GM21526 (cell line): ENCODE results near the gene PSMD3.
"Not testable (repeated sequence)": the region's sequence is repeated elsewhere in the genome, so short reads cannot be mapped to it uniquely, and the experiment has no call there.

Experiments
- ATAC-seq: cut with Tn5 transposase; IDR thresholded peaks from one replicate; pipeline ENCODE4 v1.9.1; 2021; ENCODE audit warnings: moderate library complexity; ENCODE audit not compliant: unreplicated experiment, low FRiP score

Gene PSMD3

DNA sequence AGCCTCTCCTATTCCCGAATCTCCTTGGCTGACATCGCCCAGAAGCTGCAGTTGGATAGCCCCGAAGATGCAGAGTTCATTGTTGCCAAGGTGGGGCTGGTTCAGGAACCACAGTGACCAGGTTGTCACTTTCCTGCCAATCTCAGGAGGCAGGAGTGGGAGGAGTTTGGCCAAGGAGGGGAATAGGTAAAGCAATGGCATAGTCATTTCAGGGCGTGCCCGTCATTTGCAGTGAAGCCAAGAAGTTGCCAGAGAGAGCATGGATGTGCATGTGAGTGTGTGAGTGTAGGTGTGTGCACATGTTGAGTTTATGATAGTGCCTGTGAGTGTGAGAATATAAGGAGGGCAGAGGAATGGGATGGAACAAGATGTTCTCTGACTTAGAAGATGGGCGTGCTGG is 14.8 kb downstream of the PSMD3 start:
- ATAC-seq = no peak

DNA sequence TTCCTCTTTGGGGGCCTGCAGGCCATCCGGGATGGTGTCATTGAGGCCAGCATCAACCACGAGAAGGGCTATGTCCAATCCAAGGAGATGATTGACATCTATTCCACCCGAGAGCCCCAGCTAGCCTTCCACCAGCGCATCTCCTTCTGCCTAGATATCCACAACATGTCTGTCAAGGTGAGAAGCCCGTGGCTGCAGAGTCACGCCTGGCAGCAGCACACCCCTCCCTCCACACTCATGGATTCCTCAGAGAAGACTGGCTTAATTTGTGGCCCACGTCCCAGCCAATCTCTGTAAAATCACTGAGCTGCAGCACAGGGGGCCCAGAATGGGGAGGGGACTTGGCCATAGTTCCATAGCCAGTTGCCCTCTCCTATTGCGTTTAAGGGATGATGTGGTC is 15.6 kb downstream of the PSMD3 start:
- ATAC-seq = no peak

DNA sequence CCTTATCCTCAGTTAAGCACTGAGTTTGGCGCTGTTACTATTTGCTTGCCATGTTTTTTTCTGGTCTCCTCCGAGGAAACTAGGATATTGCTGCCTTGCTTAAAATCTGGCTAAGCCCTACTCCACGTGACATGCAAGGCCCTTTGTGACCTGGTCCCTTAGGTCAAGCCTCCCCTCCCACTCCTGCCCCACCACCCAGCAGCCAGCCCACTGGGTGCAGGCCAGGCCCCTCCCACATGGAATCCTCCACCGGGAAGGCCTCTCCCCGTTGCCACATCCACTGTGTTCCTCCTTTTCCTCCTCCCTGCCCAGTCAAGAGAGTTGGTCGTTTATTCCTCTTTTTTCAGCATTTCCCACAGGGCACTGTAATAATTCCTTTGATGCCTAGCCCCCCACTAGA is 16.2 kb downstream of the PSMD3 start:
- ATAC-seq = no peak

DNA sequence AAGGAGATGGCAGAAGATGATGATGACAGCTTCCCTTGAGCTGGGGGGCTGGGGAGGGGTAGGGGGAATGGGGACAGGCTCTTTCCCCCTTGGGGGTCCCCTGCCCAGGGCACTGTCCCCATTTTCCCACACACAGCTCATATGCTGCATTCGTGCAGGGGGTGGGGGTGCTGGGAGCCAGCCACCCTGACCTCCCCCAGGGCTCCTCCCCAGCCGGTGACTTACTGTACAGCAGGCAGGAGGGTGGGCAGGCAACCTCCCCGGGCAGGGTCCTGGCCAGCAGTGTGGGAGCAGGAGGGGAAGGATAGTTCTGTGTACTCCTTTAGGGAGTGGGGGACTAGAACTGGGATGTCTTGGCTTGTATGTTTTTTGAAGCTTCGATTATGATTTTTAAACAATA is 16.9 kb downstream of the PSMD3 start:
- no peak for ATAC-seq

DNA sequence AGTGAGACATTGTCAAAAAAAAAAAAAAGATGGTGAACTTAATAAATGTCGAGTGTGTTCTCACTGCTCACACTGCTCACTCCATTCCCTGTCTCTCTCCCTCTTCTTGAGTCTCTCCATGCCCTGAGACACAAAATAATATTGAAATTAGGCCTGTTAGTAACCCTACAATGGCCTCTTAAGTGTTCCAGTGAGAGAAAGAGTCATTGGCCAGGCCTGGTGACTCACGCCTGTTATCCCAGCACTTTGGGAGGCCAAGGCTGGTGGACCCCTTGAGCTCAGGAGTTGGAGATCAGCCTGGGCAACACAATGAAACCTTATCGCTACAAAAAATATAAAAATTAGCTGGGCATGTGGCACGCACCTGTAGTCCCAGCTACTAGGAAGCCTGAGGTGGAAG is 18.5 kb downstream of the PSMD3 start:
- no peak for ATAC-seq

DNA sequence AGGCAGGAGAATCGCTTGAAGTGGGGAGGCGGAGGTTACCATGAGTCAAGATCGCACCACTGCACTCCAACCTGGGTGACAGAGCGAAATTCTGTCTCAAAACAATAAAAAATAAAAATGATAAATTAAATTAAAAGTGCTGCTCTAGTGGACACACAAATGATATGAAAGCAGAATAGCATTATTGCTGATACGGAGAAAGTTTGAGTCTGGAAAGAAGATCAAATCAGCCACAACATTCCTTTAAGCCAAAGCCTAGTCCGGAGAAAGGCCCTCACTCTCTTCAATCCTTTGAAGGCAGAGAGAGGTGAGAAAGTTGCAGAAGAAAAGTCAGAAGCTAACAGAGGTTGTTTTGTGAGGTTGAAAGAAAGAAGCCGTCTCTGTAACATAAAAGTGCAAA is 19.6 kb downstream of the PSMD3 start:
- ATAC-seq = no peak

DNA sequence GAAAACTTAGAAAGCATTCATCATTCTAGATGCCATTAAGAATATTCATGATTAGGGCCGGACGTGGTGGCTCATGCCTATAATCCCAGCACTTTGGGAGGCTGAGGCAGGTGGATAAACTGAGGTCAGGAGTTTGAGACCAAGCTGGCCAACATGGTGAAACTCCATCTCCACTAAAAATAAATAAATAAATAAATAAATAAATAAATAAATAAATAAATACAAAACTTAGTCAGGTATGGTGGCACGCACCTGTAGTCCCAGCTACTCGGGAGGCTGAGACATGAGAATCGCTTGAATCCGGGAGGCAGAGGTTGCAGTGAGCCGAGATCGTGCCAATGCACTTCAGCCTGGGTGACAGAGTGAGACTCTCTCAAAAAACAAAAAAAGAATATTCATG is 20.7 kb downstream of the PSMD3 start:
- not testable (repeated sequence) for ATAC-seq

DNA sequence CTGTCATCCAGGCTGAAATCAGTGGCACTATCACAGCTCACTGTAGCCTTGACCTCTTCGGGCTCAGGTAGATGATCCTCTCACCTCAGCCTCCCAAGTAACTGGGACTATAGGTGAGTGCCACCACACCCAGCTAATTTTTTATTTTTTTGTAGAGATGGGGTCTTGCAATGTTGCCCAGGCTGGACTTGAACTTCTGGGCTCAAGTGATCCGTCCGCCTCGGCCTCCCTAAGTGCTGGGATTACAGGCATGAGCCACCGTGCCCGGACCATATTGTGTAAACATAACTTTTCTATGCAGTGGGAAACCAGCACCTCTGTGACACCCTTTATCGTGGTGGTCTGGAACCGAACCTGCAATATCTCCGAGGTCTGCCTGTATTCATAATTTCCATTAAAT is 23.5 kb downstream of the PSMD3 start:
- no peak for ATAC-seq

DNA sequence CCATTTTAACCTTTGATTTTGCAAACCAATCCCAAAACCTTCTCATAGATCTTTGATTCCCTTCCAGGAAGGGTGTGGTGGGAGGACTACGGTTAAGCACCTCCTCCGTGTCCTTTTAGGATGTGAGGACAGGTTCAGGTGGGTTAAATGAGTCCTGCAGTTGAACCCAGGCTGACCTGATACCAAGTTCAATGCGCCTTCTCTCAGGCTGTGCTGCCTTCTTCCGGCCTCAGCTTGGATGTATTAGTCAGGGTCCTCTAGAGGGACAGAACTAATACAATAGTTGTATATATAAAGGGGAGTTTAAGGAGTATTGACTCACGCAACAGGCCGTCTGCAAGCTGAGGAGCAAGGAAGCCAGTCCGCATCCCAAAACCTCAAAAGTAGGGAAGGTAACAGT is 24.1 kb downstream of the PSMD3 start:
- no peak for ATAC-seq

DNA sequence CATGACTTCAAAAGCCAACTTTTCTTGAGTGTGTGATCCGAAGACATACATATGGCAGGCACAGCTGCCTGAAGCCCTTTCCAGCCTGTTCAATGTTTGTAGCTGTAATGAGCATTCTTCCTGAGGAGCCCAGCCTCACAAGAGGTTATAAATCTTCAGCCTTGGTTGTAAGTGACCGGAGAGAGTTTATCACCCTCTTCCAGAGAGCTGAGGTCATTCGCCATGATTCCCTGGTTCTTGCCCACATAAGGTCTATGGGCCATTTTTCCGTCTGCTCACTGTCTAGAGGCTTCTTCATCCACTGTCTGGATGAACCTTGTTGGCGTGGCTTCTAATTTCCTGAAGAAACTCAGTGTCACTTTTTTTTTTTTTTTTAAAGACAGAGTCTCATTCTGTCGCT is 24.9 kb downstream of the PSMD3 start:
- ATAC-seq = no peak

DNA sequence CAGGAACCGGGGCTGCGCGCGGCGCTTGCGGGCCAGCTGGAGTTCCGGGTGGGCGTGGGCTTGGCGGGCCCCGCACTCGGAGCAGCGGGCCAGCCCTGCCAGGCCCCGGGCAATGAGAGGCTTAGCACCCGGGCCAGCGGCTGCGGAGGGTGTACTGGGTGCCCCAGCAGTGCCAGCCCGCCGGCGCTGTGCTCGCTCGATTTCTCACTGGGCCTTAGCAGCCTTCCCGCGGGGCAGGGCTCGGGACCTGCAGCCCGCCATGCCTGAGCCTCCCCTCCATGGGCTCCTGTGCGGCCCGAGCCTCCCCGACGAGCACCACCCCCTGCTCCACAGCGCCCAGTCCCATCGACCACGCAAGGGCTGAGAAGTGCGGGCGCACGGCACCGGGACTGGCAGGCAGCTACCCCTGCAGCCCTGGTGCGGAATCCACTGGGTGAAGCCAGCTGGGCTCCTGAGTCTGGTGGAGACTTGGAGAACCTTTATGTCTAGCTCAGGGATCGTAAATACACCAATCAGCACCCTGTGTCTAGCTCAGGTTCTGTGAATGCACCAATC is 30.4 kb downstream of the PSMD3 start:
- not testable (repeated sequence) for ATAC-seq

DNA sequence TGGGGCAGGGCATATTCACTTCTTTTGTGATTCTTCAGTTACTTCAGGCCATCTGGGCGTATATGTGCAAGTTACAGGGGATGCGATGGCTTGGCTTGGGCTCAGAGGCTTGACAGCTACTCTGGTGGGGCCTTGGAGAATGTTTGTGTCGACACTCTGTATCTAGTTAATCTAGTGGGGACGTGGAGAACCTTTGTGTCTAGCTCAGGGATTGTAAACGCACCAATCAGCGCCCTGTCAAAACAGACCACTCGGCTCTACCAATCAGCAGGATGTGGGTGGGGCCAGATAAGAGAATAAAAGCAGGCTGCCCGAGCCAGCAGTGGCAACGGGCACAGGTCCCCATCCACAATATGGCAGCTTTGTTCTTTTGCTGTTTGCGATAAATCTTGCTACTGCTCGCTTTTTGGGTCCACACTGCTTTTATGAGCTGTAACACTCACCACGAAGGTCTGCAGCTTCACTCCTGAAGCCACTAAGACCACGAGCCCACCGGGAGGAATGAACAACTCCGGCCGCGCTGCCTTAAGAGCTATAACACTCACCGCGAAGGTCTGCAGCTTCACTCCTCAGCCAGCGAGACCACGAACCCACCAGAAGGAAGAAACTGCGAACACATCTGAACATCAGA is 31.5 kb downstream of the PSMD3 start:
- ATAC-seq = not testable (repeated sequence)

DNA sequence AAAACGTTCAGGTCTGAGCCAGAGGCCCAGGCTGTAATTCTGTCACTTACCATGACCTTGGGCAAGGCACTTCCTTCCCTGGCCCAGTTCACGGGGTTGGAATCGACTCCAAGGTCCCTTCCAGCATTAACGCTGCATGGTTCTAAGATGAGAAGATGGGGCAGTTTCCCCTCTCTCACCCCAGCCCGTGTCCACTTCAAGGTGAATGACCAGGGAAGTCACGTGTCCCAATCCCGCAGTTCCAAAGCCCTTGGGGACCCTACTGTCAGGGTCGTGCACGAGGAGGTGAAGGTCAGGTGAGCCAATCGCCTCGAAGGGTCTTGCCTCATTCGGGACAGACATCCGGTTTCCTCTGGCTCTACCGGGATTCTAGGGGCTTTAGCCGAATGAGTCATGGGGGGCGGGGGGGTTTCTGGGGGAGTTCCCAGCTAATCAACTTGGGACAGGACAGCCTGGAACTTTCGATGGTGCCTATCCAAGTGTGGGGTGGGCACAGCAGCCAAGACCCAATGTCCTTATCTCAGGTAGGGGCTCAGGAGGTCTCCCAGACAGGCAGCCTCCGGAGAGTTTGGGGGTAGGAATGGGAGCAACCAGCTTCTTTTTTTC is 33.9 kb downstream of the PSMD3 start:
- no peak for ATAC-seq

DNA sequence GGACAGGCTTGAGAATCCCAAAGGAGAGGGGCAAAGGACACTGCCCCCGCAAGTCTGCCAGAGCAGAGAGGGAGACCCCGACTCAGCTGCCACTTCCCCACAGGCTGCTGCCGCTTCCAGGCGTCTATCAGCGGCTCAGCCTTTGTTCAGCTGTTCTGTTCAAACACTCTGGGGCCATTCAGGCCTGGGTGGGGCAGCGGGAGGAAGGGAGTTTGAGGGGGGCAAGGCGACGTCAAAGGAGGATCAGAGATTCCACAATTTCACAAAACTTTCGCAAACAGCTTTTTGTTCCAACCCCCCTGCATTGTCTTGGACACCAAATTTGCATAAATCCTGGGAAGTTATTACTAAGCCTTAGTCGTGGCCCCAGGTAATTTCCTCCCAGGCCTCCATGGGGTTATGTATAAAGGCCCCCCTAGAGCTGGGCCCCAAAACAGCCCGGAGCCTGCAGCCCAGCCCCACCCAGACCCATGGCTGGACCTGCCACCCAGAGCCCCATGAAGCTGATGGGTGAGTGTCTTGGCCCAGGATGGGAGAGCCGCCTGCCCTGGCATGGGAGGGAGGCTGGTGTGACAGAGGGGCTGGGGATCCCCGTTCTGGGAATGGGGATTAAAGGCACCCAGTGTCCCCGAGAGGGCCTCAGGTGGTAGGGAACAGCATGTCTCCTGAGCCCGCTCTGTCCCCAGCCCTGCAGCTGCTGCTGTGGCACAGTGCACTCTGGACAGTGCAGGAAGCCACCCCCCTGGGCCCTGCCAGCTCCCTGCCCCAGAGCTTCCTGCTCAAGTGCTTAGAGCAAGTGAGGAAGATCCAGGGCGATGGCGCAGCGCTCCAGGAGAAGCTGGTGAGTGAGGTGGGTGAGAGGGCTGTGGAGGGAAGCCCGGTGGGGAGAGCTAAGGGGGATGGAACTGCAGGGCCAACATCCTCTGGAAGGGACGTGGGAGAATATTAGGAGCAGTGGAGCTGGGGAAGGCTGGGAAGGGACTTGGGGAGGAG is 34.7 kb downstream of the PSMD3 start, which contains the start of gene CSF3:
Gene CSF3 (plus strand): TSS at position 436 of the 993 bp plus-strand sequence. CDS start 35 bp downstream, at position 471.
- ATAC-seq = no peak

DNA sequence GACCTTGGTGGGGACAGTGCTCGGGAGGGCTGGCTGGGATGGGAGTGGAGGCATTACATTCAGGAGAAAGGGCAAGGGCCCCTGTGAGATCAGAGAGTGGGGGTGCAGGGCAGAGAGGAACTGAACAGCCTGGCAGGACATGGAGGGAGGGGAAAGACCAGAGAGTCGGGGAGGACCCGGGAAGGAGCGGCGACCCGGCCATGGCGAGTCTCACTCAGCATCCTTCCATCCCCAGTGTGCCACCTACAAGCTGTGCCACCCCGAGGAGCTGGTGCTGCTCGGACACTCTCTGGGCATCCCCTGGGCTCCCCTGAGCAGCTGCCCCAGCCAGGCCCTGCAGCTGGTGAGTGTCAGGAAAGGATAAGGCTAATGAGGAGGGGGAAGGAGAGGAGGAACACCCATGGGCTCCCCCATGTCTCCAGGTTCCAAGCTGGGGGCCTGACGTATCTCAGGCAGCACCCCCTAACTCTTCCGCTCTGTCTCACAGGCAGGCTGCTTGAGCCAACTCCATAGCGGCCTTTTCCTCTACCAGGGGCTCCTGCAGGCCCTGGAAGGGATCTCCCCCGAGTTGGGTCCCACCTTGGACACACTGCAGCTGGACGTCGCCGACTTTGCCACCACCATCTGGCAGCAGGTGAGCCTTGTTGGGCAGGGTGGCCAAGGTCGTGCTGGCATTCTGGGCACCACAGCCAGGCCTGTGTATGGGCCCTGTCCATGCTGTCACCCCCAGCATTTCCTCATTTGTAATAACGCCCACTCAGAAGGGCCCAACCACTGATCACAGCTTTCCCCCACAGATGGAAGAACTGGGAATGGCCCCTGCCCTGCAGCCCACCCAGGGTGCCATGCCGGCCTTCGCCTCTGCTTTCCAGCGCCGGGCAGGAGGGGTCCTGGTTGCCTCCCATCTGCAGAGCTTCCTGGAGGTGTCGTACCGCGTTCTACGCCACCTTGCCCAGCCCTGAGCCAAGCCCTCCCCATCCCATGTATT is 35.7 kb downstream of the PSMD3 start:
- no peak for ATAC-seq

DNA sequence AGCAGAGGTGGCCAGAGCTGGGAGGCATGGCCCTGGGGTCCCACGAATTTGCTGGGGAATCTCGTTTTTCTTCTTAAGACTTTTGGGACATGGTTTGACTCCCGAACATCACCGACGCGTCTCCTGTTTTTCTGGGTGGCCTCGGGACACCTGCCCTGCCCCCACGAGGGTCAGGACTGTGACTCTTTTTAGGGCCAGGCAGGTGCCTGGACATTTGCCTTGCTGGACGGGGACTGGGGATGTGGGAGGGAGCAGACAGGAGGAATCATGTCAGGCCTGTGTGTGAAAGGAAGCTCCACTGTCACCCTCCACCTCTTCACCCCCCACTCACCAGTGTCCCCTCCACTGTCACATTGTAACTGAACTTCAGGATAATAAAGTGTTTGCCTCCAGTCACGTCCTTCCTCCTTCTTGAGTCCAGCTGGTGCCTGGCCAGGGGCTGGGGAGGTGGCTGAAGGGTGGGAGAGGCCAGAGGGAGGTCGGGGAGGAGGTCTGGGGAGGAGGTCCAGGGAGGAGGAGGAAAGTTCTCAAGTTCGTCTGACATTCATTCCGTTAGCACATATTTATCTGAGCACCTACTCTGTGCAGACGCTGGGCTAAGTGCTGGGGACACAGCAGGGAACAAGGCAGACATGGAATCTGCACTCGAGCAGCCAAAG is 36.9 kb downstream of the PSMD3 start:
- ATAC-seq = no peak

DNA sequence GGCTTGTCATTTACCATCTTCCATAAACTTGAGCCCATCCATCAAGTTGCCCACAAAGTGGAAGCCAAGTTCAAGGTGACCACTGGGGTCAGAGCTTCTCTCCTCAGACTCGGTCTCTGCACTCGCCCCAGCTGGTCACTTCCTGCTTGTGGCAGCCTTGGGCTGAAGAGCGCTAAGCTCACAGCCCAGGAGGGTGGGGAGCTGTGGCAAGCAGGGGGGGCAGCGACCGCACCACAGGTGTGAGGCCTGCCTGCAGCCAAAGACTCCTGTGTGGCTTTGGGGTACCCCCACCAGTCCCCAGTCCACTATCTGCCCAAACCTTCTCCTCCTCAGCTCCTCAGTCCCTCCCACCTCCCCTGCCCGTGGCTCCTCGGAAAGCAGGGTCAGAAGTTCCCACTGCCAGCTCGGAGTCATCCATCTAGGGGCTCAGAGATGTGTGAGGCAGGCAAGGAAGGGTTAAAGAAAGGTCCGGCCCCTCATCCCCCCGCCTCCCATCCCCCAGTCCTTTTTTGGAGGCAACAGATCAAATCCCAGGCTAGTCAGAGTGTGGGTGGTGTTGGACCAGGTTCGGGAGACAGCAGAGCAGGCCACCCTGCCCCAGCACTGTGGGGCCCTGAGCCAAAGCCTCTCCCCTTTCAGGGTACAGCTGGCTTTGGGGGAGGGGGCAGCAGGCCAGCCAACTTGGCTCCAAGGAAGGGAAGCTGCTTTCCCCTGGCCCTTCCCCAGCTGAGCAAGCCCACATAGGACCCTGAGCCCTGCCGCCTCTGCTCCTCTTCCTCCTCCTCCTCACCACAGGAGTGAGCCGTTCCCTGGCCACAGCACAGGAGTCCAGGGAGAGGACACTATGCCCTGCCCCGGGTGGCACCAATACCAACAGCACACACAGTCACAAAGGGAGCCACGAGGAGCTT is 37.9 kb downstream of the PSMD3 start:
- no peak for ATAC-seq
